Uterus (tissue), 4 donors: ENCODE measurements around the gene PRSS3. TPM values are rescaled to one million over a fixed set of nuclear protein-coding genes. Genes with fewer than 3 reads are reported as not detected.
"Not testable (repeated sequence)": the region's sequence is repeated elsewhere in the genome, so short reads cannot be mapped to it uniquely, and the experiment has no call there.

Experiments used
- DNase-seq, 2 donors: peaks; one replicate each; pipeline ENCODE4 v3.0.0-alpha.2; 2019 to 2020
- H3K27ac ChIP-seq, 2 donors: fragments of 200-600 bp; sonication (generic); 1 replicate in 1 of 2; 2 replicates in 1 of 2; pipeline ENCODE4 v1.5.1; 2016 to 2018
- H3K27me3 ChIP-seq, 2 donors: fragments of 200-600 bp; sonication (generic); one replicate each; pipeline ENCODE4 v1.5.1; 2018 to 2019; ENCODE audit warnings: control low read depth in 1 of 2
- H3K36me3 ChIP-seq, 2 donors: fragments of 200-600 bp; sonication (generic); one replicate each; pipeline ENCODE4 v1.5.1; 2019; ENCODE audit warnings: control low read depth in 1 of 2
- H3K4me1 ChIP-seq, 2 donors: fragments of 200-600 bp; sonication (generic); one replicate each; pipeline ENCODE4 v1.5.1; 2018 to 2019; ENCODE audit warnings: control low read depth in 1 of 2
- H3K4me3 ChIP-seq, 2 donors: fragments of 200-600 bp; sonication (generic); 1 replicate in 1 of 2; 2 replicates in 1 of 2; pipeline ENCODE4 v1.5.1; 2018 to 2019; ENCODE audit warnings: mild to moderate bottlenecking in 1 of 2
- H3K9me3 ChIP-seq, 2 donors: fragments of 200-600 bp; sonication (generic); one replicate each; pipeline ENCODE4 v1.5.1; 2019; ENCODE audit warnings: control low read depth in 1 of 2
- POLR2A ChIP-seq, 2 donors: fragments of 450-650 bp; IDR thresholded peaks; one replicate each; pipeline ENCODE4 v1.6.1; 2016; ENCODE audit warnings: antibody characterized with exemption in 2 of 2, mild to moderate bottlenecking in 1 of 2, moderate library complexity in 1 of 2
- intact Hi-C: fragments of 100-400 bp; cut with DNase I; formaldehyde crosslinking; loops from one replicate; pipeline ENCODE4 v1.15.1; 2023; ENCODE audit warnings: low total_unique reads
- total RNA-seq, 4 donors: library from RNA; depleted of rRNA in 3 of 4; stranded (reverse); fragments of >200 nt in 3 of 4; gene quantifications; one replicate each; pipeline versions ENCODE4 v1.1.0 to v1.2.4, GENCODE V29; 2014 to 2023
- TF ChIP-seq, protein P1 (sequence below), 4 experiments: fragments of 200-600 bp in 2 of 4; fragments of 450-650 bp in 2 of 4; sonication (generic) in 2 of 4; IDR thresholded peaks; one replicate each; pipeline ENCODE4 v1.5.1; 2016 to 2019; ENCODE audit warnings: antibody characterized with exemption in 4 of 4, mild to moderate bottlenecking in 2 of 4, moderate library complexity in 1 of 4
- donor health status: DM: yes; HTN: yes; CAD: no.

Gene PRSS3
- total RNA-seq, 4 donors from 2014 or later: not detected

DNA sequence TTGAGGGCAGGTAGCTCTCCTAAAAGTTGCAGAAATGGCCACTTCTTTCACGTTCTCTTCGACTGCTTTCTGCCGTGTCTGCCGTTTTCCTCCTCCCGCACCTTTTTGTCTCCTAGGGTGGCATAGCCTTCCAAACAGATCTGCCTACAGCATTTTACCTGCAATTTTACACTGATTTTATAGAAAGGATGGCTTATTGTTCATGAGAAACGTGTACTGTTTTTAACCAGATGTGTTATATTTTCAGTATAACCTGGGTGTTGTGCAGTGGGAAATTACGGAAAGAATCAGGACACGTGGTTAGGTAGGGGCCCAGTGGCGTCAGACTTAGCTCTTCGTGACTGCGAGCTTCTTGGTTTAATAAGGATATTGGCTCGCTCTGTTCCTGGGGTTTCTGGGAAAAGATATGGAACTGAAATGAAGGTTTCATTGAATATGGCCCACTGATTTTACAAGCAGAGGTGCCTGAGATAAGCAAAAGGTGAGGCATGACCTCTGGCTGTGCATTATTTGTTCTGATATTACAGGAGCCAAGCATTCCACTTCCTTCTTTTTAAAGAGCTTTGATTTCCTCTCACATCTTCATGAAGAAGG lies 43.7 kb upstream of the PRSS3 start:
- intact Hi-C loops: no loop called here
- DNase-seq: no peak
- Histone ChIP-seq H3K36me3 (no peaks in the 10 kb centered on the region), H3K9me3 (no peaks in the 10 kb centered on the region), H3K27ac (no peak overlapping the region), H3K4me3 (no peak overlapping the region), H3K4me1 (peaks cover 0 to 6% of the 10 kb centered on the region in 2 donors), H3K27me3 (peaks cover 0 to 12% of the 10 kb centered on the region in 2 donors)
- TF ChIP-seq, protein P1, sequence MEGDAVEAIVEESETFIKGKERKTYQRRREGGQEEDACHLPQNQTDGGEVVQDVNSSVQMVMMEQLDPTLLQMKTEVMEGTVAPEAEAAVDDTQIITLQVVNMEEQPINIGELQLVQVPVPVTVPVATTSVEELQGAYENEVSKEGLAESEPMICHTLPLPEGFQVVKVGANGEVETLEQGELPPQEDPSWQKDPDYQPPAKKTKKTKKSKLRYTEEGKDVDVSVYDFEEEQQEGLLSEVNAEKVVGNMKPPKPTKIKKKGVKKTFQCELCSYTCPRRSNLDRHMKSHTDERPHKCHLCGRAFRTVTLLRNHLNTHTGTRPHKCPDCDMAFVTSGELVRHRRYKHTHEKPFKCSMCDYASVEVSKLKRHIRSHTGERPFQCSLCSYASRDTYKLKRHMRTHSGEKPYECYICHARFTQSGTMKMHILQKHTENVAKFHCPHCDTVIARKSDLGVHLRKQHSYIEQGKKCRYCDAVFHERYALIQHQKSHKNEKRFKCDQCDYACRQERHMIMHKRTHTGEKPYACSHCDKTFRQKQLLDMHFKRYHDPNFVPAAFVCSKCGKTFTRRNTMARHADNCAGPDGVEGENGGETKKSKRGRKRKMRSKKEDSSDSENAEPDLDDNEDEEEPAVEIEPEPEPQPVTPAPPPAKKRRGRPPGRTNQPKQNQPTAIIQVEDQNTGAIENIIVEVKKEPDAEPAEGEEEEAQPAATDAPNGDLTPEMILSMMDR (IDR thresholded peaks at IDR 0.05): no peak
- TF ChIP-seq POLR2A (IDR thresholded peaks at IDR 0.05): no peak

DNA sequence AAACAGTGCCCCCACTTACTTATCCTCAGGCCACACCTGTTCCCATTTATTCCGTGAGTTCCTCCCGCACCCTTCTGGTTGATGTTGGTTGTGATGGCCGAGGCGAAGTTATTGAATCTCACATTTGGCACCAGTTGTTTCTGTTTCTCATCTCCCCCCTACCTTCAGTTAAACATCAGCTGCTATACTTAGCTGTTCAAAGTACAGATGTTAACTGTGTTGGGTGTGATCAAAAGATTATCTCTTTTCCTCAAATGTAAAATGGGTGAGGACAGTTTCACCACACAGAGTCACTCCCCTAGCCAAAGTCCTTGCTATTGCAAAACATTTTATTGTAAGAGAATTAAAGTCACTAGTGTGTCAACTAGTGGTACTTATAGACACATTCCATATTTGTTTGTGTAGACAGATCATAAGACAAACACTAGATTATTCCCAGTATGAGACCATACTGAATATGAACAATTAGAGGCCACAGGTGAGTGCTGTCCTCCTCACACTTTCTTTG lies 43.2 kb upstream of the PRSS3 start:
- H3K27ac ChIP-seq: no peak overlapping the region
- H3K36me3 ChIP-seq: no peaks in the 10 kb centered on the region
- H3K27me3 ChIP-seq: peaks cover 0 to 12% of the 10 kb centered on the region in 2 donors
- intact Hi-C loops: no loop called here
- DNase-seq: no peak
- no peak overlapping the region for H3K4me3 ChIP-seq
- peaks cover 0 to 6% of the 10 kb centered on the region in 2 donors for H3K4me1 ChIP-seq
- no peaks in the 10 kb centered on the region for H3K9me3 ChIP-seq
- no peak for TF ChIP-seq POLR2A (IDR thresholded peaks at IDR 0.05)
- TF ChIP-seq, protein P1 (IDR thresholded peaks at IDR 0.05): no peak

DNA sequence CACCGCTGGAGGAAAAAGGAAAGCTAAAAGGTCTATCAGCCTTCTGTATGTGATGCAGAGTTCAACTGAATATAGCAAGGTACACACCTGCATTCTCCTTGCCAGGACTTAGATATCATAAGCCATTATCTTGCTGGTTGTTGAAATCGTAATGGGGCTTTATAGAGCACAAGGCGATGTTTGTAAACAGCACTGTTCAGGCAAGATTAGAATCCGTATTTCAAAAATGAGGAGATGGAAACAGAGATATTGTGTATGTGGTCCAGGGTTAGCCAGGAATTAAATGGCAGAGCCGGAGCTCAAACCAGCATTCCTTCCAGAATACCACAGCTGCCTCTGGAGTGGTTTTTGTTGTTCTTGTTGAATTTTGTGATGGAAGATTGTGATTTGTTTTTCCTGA lies 42.6 kb upstream of the PRSS3 start:
- H3K4me1 ChIP-seq, H3K9me3 ChIP-seq, DNase-seq, H3K36me3 ChIP-seq, H3K4me3 ChIP-seq, H3K27ac ChIP-seq, intact Hi-C loops: not testable (repeated sequence)
- peaks cover 0 to 12% of the 10 kb centered on the region in 2 donors for H3K27me3 ChIP-seq

DNA sequence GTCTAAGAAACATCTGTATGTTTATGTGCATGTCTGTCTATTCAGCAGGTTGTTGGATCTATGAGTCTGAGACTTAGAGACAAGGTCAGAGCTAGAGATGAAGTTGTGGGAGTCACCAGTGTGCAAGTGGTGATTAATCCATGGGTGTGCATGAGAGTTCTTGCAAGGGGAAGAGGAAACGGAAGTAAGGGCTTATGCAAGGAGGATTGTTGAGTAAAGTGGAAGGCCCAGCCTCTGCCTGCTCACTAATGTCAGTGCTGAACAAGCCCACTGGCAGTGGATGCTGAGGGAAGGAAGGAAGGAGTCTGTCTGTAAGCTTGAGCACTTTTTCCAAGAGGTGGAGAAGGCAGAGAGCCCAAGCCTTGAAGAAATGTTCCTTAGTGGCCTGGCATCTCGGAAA lies 35.7 kb upstream of the PRSS3 start:
- H3K4me1 ChIP-seq, H3K27ac ChIP-seq, H3K4me3 ChIP-seq, H3K36me3 ChIP-seq, DNase-seq, H3K9me3 ChIP-seq, H3K27me3 ChIP-seq, intact Hi-C loops: not testable (repeated sequence)

DNA sequence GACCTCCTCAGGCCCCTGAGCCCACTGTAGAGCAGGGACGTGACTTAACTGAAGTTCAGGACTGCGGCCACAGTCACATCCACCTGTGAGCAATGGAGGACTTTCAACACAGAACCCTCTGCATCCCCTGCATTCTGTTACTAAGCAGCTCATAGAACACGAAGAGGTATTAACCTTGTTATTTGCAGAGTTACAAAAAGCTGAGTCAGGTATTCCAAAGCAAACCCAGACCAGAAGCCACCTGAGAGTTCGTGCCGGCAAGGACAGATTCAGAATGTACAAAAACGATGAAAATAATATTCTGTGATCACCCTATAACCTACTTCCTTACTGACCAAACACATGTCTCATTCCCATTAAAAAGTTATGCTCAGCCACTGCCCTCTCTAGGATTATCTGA lies 33.0 kb upstream of the PRSS3 start:
- Histone ChIP-seq H3K27me3 (no peaks in the 10 kb centered on the region), H3K27ac (no peak overlapping the region), H3K36me3 (no peaks in the 10 kb centered on the region), H3K9me3 (no peaks in the 10 kb centered on the region), H3K4me1 (no peaks in the 10 kb centered on the region), H3K4me3 (no peak overlapping the region)
- intact Hi-C loops: no loop called here
- no peak for TF ChIP-seq POLR2A (IDR thresholded peaks at IDR 0.05)
- TF ChIP-seq, protein P1 (IDR thresholded peaks at IDR 0.05): no peak
- no peak for DNase-seq

DNA sequence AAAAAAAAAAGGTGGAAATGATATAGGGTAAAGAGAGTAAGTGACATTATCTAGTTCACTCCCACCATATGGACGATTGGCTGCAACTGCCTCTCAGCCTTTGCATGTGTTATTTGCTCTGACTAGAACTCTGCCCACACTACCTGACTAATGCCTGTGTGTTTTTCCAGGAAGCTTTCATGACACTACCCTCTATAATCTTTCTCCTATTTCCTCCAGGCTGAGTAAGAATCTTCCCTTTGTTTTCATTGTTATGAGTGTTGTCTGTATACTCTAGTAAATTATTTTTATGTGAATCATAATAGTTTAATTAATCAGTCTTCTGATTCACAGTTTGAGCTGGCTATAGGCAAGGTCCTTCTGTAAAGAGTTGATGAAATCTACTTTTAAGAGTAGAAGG lies 31.7 kb upstream of the PRSS3 start:
- H3K36me3 ChIP-seq, H3K27ac ChIP-seq, H3K27me3 ChIP-seq, H3K4me3 ChIP-seq, H3K9me3 ChIP-seq, DNase-seq, H3K4me1 ChIP-seq, intact Hi-C loops: not testable (repeated sequence)

DNA sequence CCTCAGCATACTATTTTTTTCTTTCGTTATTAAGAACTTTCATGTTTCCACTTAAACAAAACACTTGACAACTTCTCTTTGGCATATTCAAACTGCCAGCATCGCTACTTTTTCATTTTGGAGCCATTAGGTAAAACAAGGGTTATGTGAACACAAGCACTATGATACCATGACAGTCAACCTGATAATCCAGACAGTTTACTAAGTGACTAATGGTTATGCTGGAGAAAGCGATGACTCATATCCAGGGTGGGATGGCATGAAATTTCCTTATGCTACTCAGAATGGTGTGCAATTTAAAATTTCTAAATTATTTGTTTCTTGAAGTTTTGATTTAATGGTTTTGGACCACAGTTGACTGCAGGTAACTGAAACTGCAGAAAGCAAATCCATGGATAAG lies 29.9 kb upstream of the PRSS3 start:
- no peaks in the 10 kb centered on the region for H3K27me3 ChIP-seq
- no peaks in the 10 kb centered on the region for H3K36me3 ChIP-seq
- no peaks in the 10 kb centered on the region for H3K4me1 ChIP-seq
- no peak for DNase-seq
- no peak for TF ChIP-seq POLR2A (IDR thresholded peaks at IDR 0.05)
- TF ChIP-seq, protein P1 (IDR thresholded peaks at IDR 0.05): no peak
- intact Hi-C loops: no loop called here
- H3K27ac ChIP-seq: no peak overlapping the region
- no peaks in the 10 kb centered on the region for H3K9me3 ChIP-seq
- H3K4me3 ChIP-seq: no peak overlapping the region

DNA sequence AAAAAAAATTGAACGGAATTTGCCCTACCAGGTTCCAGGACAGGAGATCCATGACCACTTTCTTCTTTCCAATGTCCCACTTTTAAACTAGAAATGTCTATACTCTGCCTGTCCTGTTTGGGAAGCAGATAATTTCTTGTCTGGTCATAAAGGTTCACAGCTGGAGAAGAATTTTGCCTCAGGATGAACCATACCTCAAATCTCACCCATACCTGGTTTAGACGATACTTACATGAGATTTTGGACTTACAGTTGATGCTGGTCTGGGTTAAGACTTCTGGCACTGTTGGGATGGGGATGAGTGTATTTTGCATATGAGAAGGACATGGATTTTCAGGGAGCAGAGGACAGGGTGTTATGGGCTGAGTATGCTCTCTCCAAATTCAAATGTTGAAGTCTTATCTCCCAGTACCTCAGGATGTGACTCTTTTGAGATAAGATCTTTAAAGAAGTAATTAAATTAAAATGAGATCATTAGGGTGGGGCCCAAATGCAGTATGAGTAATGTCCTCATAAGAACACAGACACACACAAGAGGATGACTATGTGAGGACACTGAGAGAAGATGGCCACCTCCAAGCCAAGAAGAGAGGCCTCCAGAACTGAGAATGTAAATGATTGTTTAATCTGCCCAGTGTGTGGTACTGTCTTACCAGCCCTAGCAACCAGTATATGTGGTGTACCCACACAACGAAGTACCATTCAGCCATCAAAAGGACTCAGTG lies 25.0 kb upstream of the PRSS3 start:
- H3K9me3 ChIP-seq, intact Hi-C loops, DNase-seq, H3K27ac ChIP-seq, H3K4me1 ChIP-seq, H3K27me3 ChIP-seq, H3K36me3 ChIP-seq, H3K4me3 ChIP-seq: not testable (repeated sequence)

DNA sequence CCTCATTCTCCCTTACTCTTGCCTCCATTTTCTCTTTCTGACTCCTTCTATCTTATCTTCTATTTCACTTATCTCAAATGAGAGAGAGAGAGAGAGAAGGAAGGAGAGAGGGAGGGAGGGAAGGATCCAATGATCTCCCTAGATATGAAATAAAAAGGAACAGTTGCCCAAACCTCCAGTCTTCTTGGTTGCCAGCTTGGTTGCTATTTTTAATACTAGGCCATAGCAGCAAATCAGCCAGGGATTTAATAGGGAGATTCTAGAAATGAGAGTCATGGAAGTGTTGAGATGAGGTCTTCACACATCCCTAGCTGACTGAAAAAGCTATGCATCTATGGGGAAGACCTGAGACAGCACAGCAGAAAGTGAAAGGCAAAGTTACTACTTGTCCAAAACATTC lies 22.2 kb upstream of the PRSS3 start:
- DNase-seq, H3K27ac ChIP-seq, H3K36me3 ChIP-seq, intact Hi-C loops, H3K4me3 ChIP-seq, H3K27me3 ChIP-seq, H3K4me1 ChIP-seq, H3K9me3 ChIP-seq: not testable (repeated sequence)
